ENCODE results near the gene MYL11.

GRCh38 chr16:30379158-30379783 is 4.7 kb downstream of the MYL11 start:
- TF ChIP-seq CTCF (IDR thresholded peaks at IDR 0.05; ENCODE audit: low read length) (no peak), EZH2 (optimal IDR thresholded peaks at IDR 0.05; ENCODE audit: low read depth, low read length) (no peak)
